Effector CD4-positive, alpha-beta T cell (primary cell): ENCODE measurements around the gene ANKRD45.
"Not testable (repeated sequence)": the region's sequence is repeated elsewhere in the genome, so short reads cannot be mapped to it uniquely, and the experiment has no call there.

Source experiments
- DNase-seq: peaks from one replicate; pipeline ENCODE4 v3.0.0-alpha.2; 2020

ANKRD45 gene

DNA sequence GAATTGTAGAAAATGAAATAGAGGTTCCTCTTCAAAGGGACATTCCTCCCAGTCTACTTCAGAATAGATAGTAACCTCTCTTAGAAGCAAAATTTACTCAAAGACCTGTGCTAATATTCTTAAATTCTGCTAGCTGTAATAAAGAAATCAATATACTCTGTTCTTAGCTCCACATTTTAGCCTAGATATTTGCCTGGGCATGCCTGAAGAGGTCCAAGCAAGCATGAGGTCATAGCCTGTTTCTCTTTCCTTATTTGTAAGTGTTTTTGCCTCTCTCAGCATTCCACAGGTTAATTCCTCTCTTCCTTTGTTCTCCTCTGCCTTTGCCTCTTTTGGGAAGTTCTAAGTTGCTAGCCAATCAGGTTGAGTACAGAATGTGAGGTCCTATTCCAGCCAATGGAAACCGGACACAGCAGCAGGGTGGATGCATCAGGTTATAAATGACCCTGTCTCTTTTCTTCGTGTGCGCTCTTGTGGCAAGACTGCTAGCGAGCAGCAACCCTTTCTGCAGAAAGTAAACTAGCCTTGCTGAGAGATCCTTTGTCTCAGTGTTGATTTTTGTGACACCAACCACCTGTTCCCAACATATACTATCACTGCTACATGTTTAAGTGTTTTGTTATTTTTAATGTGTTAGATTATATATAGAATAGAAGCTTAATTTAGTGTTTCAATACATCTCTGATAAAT lies 27.1 kb downstream of the ANKRD45 start:
- DNase-seq = not testable (repeated sequence)

DNA sequence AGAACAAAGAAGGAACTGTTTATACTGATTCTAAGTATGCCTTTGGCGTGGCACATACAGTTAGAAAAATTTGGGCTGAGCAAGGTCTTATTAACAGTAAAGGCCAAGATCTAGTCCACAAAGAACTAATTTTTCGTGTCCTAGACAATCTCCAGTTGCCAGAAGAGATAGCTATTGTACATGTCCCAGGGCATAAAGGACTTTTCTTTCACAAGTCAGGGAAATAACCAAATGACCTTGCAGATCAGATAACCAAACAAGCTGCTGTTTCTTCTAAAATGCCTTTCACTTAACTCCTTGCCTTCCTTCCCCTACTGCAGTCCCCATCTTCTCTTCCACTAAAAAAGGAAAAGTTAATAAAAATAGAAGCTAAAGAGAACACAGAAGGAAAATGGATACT lies 30.5 kb downstream of the ANKRD45 start:
- DNase-seq = no peak

DNA sequence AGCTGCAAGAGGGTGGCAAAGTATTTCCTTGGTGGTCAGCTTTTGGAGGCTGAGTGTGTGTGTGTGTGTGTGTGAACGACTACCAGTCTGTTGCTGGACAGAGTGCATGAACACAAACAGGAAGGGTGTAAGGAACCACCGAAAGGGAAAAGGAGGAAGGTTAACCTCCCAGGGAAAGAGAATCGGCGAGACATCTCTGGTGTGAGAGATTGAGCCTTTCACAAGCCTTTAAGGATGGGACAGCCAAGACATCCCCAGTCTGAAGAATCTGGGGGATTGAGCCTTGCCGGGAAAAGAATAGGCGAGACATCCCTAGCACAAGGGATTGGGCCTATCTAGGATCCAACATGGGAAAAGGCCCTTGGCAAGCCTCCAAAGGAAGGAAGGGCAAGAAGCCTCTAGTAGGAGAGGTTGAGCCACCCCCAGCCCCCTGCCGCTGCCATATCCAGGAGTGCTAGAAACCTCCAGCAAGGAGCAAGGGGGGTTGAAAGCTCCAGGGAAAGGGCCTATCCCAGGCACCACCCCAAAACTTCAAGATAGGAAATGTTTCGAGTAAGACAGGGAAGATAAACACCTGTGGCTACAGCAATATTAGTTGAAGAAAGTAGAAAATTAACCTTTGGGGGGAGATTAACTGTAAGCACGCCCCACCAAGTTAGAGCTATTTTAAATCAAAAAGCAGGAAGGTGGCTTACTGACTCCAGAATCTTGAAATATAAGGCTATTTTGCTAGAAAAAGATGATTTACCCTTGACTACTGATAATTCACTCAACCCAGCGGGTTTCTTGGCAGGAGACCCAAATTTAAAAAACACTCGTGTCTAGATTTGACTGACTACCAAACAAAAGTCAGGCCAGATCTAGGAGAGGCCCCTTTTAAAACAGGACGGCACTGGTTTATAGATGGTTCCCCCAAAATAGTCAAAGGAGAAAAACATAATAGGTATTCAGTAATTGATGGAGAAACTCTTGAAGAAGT lies 31.3 kb downstream of the ANKRD45 start:
- DNase-seq = no peak

DNA sequence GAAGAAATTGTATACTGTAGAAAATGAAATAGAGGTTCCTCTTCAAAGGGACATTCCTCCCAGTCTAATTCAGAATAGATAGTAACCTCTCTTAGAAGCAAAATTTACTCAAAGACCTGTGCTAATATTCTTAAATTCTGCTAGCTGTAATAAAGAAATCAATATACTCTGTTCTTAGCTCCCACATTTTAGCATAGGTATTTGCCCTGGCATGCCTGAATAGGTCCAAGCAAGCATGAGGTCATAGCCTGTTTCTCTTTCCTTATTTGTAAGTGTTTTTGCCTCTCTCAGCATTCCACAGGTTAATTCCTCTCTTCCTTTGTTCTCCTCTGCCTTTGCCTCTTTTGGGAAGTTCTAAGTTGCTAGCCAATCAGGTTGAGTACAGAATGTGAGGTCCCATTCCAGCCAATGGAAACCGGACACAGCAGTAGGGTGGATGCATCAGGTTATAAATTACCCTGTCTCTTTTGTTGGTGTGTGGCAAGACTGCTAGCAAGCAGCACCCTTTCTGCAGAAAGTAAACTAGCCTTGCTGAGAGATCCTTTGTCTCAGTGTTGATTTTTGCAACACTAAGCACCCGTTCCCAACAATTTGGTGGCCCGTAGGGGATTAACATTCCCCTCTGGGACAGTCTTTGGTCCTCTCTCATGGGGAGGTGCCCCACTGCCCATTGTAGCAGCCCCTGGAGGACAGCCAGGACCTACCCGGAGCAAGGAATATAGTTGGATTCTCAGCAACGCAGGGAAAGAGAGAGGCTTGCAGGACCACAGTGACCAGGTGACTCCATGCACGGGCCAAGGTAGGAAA lies 32.2 kb downstream of the ANKRD45 start:
- DNase-seq = not testable (repeated sequence)

DNA sequence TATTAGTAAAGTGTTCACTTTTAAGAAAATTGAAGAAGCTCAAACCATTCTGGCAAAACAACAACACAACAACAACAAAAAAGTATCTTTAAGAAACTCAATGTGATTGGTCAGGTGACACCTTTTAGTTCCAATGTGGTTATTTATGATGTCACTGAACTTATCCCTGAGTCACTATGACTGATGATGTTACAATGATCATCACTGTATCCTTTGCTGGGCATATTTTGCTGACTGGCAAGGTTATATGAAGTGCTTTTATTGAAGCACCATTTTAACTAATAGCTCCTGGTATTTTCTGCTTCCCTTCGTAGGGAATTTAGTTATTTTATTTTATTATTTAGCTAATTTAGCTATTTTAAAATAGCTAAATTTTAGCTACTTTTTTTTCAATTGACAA lies 34.5 kb downstream of the ANKRD45 start, which contains the start of gene TEX50:
Gene TEX50, plus strand, starts transcription at position 223 of the 400 bp plus-strand sequence. CDS start 184 bp downstream, outside the sequence.
- no peak for DNase-seq

DNA sequence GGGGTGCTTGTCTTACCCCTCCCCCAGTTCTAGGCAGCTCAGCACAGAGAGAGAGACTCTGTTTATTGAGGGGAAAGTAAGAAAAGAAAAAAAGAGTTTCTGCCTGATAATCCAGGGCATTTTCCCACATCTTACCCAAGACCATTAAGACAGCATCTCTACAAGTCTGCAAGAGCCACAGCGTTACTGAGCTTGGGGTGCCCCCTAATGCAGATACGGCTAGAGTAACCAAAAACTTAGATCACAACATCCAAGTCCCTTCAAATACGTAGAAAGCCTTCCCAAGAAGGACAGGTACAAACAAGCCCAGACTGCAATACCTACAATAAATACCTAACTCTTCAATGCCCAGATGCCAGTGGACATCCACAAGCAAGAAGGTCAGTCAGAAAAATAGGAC lies 40.8 kb downstream of the ANKRD45 start:
- no peak for DNase-seq

DNA sequence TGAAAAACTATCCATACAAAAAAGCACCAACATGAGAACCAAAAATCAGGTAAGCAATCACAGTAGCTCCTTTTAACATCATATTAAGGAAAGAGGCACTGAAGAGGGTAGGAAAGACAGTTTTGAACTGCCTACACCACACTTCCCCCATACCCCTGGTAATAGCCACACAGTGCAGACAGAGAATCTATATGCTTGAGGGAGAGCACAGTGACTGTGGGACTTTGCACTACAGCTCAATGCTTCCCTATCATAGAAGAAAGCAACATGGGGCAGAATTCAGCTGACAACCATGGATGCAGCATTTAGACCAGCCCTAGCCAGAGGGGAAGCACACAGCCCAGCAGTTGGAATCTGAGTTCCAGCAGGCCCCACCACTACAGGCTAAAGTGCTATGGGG lies 42.4 kb downstream of the ANKRD45 start:
- no peak for DNase-seq

DNA sequence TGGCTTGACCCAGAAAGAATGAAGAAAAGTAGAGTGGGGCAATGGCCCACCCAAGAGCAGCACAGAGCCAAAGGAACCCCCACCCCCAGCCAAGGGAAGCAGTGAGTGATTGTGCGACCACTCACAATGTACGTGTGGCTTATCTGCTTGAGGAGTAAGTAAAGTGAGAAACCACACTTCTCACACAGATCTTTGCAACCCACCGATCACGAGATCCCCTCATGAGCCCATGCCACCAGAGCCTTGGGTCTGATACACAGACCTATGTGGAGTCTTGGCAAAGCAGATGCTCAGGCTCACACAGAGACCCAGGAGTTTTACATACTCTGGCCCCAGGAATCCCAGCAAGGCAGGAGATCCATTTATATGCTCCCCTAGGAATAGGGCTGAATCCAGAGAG lies 52.8 kb downstream of the ANKRD45 start:
- DNase-seq = no peak

DNA sequence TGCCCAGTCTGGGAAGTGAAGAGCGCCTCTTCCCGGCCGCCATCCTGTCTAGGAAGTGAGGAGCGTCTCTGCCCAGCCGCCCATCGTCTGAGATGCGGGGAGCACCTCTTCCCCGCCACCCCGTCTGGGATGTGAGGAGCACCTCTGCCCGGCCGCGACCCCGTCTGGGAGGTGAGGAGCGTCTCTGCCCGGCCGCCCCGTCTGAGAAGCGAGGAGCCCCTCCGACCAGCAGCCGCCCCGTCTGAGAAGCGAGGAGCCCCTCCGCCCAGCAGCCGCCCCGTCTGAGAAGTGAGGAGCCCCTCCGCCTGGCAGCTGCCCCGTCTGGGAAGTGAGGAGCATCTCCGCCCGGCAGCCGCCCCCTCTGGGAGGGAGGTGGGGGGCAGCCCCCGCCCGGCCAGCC lies 56.6 kb downstream of the ANKRD45 start:
- not testable (repeated sequence) for DNase-seq

DNA sequence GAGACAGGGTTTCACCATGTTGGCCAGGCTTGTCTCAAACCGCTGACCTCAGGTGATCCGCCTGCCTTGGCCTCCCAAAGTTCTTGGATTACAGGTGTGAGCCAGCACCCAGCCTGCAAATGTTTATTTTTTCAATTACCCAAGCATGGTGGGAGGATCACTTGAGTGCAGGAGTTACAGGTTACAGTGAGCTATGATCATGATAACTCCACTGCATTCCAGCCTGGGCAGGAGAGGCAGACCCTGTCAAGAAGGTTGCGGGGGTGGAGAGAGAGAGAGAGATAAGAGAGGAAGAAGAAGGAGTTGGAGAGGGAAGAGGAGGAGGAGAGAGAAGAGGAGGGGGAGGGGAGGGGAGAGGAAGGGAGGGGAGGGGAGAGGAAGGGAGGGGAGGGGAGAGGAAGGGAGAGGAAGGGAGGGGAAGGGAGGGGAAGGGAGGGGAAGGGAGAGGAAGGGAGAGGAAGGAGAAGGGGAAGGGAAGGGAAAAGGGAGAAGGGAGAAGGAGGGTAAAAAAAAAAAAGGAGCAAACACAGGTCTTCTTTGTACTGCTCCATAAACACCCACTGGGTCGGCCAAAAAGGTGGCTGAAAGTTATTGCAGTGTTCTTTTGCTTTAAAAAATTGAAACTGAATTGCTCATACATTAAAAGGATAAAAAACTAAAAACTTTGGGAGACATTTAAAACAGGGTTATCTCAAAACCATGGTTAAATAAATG lies 61.0 kb downstream of the ANKRD45 start:
- DNase-seq = no peak

DNA sequence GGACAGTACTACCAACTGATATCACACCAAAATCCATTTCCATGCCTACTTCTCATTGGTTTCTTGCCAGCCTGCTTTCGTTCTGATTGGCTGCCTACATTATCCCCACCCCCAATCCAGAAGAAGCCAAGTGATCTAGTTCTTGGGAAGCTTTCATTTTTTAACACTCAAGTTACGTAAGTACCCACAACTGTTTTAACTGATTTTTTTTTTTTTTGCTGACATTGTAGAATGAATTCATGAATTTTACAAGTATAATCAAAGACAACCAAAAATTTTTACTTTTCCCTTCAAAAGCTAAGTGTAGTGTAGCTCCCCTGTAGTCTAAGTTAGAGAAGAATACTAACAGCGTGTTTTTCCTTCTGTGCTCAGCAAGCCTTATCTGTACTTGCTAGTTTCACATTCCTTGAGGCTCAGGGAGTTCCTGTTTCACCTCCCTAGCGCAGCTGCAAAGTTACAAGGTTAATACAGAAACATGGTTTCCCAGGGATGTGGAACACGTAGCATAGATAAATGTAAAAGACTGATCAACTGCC lies 66.5 kb downstream of the ANKRD45 start, which contains the start of gene SLC9C2:
Gene SLC9C2, minus strand, starts transcription at position 17 of the 536 bp plus-strand sequence. CDS start 1,296 bp downstream, outside the sequence.
- no peak for DNase-seq

DNA sequence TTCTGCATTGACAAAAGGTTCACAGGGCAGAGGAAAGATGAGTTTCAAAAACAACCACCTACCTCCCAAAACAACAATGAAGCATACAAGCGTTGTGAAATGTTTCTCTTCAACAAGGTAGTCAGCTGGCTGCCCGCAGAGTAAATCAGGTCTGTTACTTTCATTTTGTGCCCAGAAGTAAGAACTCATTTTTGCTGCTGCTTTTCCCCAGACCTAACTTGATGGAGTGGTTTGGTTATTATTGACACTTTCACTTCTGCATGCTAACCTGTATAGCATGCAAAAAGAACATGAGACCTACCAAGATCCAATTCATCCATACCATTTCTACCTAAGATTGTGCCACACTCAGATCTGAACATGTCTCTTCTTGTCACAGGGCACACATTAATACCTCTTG lies 68.1 kb downstream of the ANKRD45 start:
- DNase-seq = no peak

DNA sequence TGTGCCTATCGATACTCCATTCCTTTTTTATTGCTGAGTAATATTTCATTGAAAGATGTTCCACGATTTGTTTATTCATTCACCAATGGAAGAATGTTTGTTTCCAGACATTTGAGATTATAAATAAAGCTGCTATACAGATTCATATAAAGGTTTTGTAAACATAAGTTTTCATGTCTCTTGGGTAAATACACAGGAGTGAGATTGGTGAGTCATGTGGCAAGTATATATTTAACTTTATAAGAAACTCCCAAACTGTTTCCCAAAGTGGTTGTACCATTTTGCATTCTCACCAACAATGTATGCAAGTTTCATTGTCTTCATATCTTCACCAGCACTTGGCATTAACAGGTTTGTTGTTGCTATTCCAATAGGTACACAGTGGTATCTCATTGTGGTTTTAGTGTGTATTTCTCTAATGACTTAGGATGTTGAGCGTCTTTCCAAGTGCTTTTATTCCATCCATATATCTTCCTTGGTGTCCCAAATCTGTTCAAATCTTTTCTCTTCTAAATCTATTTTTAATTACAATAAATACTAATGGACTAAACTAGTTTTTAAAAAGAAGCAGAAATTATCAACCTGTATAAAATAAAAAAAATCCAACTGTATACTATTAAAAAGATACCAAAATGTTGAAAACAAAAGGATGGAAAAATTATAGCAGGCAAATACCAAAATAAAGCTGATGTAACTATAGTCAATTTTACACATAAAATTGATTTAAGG lies 73.4 kb downstream of the ANKRD45 start:
- no peak for DNase-seq

DNA sequence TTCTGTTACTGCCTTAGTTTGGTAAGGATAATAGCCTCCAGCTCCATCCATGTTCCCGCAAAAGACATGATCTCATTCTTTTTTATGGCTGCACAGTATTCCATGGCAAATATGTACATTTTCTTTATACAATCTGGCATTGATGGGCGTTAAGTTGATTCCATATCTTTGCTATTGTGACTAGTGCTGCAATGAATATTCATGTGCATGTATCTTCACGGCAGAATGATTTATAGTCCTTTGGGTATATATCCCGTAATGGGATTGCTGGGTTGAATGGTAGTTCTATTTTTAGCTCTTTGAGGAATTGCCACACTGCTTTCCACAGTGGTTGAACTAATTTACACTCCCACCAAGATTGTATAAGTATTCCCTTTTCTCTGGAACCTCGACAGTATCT lies 78.5 kb downstream of the ANKRD45 start:
- DNase-seq = not testable (repeated sequence)

DNA sequence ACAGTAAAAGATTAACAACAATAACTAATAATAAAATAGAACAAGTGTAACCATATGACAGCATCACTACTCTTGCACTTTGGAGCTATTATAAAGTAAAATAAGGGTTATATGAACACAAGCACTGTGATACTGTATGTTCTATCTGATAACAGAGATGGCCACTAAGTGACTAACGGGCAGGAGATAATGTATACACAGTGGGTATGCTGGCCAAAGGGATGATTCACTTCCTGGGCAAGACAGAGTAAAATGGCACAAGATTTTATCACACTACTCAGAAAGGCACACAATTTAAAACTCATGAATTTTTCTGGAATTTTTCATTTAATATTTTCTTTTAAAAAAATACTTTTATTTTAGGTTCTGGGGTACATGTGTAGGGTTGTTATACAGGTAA lies 79.1 kb downstream of the ANKRD45 start:
- DNase-seq = no peak

DNA sequence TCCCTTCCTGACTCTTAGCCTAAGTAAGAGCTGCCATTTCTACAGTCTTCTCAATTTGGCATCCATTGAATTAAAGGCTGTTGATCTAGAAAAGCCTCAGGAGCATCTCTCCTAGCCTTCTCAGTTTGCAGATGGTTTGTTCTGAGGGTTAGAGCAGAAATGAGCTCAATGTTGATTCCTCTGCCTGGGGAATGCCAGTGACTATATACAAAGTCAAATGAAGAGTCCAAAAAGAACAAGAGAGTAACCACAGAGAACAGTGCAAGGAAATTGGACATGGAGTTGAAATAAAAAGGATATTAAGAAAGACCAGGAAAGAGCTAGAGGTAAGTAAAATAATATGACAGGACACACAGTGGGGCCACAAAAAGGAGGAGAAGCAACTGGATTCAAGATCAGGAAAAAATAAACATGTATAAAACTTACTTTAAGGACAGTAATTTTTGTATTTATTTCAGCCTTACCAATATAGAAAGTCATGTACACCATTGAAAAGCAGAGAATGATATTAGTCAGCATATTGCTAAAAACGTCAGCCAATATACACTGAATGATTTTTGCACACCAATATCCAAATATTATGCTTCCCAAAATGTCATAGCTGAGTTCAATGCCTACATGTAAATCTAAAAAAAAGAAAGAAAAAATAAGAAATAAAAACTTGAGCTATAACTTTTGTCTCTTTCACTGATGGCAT lies 88.1 kb downstream of the ANKRD45 start:
- no peak for DNase-seq

DNA sequence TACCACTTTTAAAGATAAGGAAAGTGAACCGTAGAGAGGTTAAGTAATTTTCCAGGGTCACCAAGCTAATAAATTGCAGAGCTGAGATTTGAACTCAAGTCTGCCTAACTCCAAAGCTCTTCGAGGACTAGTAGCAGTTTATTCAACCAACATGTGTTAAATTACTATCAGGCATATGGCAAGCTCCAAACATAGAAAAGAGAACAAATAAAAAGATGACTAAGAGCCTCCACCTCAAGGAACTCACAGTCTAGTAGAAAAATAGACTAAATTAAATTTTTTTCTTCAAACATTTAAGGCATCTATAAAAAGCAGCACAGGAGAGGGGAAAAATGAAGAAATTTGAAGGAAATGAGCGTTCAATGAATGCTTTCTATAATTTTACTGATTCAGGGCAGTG lies 89.0 kb downstream of the ANKRD45 start:
- DNase-seq = no peak

DNA sequence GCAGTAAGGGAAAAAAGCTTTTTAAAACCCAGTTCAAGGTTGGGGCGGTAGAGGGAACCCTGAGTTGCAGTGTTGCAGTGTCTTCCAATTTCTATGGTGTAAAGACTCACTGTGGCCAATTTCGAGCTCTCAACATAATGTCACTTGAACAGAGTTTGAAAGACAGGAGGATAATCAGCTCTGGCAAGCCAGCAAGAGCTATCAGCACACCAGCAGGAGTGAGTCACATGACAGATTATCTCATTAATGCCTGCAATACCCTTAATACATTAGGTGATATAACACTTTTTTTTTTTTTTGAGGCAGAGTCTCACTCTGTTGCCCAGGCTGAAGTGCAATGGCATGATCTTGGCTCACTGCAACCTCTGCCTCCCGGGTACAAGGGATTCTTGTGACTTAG lies 89.6 kb downstream of the ANKRD45 start:
- no peak for DNase-seq

DNA sequence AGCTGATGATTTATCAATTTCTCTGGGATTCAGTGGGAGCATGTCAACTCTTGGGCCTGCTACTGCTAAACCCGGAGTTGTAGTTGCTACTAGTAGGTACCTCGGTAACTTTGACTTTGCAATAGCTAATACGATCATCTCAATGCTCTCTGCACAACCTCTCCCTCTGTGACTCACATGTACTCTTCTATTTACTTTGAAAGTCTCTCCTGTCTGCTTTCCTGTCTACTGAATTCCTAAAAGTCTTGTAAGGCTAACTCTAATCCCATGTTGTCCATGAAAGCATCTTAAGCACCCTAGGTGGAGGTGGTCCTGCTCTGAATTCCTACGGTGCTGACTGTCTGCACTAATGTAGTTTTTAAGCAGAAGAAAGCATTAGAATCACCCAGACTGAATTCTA lies 96.1 kb downstream of the ANKRD45 start:
- no peak for DNase-seq

DNA sequence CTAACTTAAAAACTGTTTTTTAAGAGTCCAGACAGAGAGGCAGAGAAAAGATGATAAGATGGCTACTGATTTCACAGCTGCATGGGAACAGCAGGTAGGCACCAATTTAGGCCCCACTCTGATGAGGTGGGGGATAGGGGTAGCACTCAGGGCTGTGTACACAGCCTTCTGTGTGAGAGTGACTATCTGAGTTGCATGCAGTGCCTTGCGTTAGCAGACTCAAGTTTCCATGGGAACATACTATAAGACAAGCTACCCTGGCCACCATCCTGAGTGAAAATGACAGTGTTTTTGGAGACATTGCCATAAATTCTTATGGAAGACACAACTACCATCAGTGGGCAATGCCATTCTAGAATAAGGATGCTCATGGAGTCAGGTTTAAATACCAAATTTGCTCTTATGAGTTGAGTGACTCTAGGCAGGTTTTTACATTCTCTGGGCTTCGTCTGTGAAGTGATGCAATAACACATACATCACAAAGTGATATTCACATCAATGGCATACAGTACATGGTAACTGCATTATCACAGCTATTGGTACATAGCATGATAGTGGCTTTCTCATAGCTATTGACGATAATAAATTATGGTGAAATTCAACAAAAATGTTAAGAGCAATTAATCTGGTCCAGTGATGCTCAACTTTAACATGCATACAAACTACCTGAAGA lies 97.3 kb downstream of the ANKRD45 start:
- DNase-seq = no peak
